ENCODE results near the gene MYLK3. TPM values are rescaled to one million over a fixed set of nuclear protein-coding genes. Genes with fewer than 3 reads are reported as not detected.
"Not testable (repeated sequence)": the region's sequence is repeated elsewhere in the genome, so short reads cannot be mapped to it uniquely, and the experiment has no call there.

Gene MYLK3
- polyA plus RNA-seq (ENCODE audit: insufficient read length in 4 of 4) = 1 to 10 TPM in 2 of 4 donors, under 1 TPM in 2; 0.59 to 1.1 (median 1.0) TPM

- no peak for DNase-seq (ENCODE audit: low read depth in 4 of 4, low spot score in 2 of 4)
Observed at GRCh38 chr16:46747777-46748651, at the start of gene MYLK3. Gene MYLK3, minus strand, starts transcription at chr16:46748344. Its CDS starts 151 bp downstream, at chr16:46748193.

- no peak for DNase-seq (ENCODE audit: low read depth in 4 of 4, low spot score in 2 of 4)
Observed at GRCh38 chr16:46797501-46797900, 49.4 kb upstream of the MYLK3 start.

DNA sequence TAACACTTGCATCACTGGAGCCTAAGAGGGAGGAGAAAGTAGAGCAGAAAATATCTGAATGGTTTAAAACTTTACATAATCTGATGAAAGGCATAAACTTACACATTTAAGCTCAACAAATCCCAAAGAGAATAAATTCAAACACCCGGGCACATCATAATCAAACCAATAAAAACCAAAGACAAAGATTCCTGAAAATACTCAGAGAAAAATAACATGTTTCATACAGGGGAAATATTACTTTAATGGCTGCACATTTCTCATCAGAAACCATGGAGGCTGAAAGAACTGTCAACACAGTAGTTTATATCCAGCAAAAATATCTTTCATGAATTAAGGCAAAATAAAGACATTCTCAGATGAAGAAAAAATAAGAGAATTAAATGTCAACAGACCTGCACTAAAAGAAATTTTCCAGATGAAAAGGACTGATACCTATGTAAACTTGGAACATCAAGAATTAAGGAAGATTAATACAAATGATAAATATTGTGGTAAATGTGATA is 48.7 kb upstream of the MYLK3 start:
- no peak for DNase-seq (ENCODE audit: low read depth in 4 of 4, low spot score in 2 of 4)

DNA sequence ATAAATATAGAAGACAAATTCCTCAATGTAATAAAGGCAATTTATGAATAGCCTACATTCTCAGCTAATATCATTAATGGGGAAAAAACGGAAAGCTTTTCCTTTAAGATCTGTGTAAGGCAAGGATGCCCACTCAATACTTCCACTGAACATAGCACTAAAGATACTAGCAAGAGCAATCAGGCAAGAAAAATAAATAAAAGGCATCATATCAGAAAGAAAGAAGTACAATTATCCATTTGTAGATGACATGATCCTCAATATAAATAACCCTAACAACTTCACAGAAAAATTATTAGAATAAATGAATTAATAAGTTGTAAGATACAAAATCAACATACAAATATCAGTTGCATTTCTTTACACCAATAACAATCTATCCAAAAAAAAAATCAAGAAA is 45.7 kb upstream of the MYLK3 start:
- no peak for DNase-seq (ENCODE audit: low read depth in 4 of 4, low spot score in 2 of 4)

DNA sequence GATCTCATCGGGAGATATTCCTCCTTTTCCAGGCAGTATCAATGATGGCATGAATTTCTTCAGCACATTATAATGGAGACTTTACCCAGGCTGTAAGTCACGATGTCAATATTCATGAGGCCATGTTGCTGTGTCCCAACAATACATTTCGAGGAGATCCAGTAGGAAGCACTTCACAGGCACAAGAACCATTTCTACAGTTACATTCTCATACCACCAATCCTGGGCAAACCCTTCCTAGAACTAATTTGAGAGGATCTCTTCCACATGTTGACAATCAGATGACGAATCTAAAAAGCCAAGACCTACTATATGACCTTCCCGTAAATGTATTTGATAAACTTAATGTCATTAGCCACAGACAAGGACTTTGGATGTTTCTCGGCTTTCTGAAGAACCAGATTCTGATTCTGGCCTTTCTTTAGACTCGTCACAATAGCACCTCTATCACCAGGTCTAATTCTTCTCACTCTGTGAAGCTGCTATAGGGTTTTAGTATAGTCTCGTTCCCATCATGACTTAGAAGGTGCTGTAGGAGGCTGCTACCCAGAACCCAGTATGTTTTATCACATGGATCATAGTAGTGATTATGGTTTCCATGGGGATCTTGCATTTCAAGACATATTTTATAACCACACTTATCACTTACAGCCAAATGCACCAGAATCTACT is 42.6 kb upstream of the MYLK3 start:
- DNase-seq (ENCODE audit: low read depth in 4 of 4, low spot score in 2 of 4) = no peak

- peak in 1 of 4 donors; percentile 18 for DNase-seq (ENCODE audit: low read depth in 4 of 4, low spot score in 2 of 4)
Observed at GRCh38 chr16:46789499-46790414, 41.6 kb upstream of the MYLK3 start.

- no peak for DNase-seq (ENCODE audit: low read depth in 4 of 4, low spot score in 2 of 4)
Observed at GRCh38 chr16:46788891-46789474, 40.8 kb upstream of the MYLK3 start.

- no peak for DNase-seq (ENCODE audit: low read depth in 4 of 4, low spot score in 2 of 4)
Observed at GRCh38 chr16:46787909-46788308, 39.8 kb upstream of the MYLK3 start.

GRCh38 chr16:46785076-46785845 is 37.1 kb upstream of the MYLK3 start:
- DNase-seq (ENCODE audit: low read depth in 4 of 4, low spot score in 2 of 4) = no peak

GRCh38 chr16:46784569-46784968 is 36.4 kb upstream of the MYLK3 start:
- not testable (repeated sequence) for DNase-seq (ENCODE audit: low read depth in 4 of 4, low spot score in 2 of 4)

DNA sequence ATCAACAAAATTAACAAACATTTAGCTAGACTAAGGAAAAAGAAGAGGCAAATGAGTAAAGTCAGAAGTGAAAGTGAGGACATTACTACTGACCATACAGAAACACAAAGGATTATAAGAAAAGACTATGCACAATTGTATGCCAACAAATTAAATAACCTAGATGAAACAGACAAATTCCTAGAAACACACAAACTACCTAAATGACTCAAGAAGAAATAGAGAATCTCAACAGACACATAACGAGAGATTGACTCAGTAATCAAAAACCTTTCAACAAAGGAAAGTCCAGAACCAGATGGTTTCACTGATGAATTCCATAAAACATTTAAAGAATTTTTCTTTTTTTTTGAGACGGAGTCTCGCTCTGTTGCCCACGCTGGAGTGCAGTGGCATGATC is 35.7 kb upstream of the MYLK3 start:
- no peak for DNase-seq (ENCODE audit: low read depth in 4 of 4, low spot score in 2 of 4)

DNA sequence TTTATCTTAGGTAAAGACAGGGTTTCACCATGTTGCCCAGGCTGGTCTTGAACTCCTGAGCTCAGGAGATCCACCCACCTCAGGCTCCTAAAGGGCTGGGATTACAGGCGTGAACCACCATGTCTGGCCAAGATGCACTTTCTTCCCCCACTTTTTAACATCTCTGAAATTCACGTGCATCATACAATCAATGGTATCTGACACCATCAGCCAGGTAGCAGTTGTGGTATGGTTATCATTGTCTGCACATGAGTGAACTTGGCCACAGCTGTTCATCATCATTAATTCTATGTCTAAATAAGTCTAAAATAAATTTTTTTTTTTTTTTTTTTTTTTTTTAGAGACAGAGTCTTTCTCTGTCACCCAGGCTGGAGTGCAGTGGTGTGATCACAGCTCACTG is 34.2 kb upstream of the MYLK3 start:
- no peak for DNase-seq (ENCODE audit: low read depth in 4 of 4, low spot score in 2 of 4)

- DNase-seq (ENCODE audit: low read depth in 4 of 4, low spot score in 2 of 4) = no peak
Observed at GRCh38 chr16:46777804-46778203, 29.7 kb upstream of the MYLK3 start.

GRCh38 chr16:46775214-46775613 is 27.1 kb upstream of the MYLK3 start:
- no peak for DNase-seq (ENCODE audit: low read depth in 4 of 4, low spot score in 2 of 4)

DNA sequence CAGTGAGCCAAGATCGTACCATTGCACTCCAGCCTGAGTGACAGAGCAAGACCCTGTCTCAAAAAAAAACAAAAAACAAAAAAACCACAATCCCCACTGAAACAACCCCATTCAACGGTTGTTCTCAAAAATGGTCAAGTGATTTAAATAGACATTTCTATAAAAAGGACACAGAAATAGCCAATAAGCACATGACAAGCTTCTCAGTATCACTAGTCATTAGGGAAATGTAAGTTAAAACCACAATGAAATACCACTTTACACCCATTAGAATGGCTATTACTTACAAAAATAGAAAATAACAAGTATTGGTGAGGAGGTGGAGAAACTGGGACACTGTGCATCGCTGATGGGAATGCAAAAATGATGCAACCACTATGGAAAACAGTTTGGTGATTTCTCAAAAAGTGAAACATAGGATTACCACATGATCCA is 26.6 kb upstream of the MYLK3 start:
- DNase-seq (ENCODE audit: low read depth in 4 of 4, low spot score in 2 of 4) = no peak

DNA sequence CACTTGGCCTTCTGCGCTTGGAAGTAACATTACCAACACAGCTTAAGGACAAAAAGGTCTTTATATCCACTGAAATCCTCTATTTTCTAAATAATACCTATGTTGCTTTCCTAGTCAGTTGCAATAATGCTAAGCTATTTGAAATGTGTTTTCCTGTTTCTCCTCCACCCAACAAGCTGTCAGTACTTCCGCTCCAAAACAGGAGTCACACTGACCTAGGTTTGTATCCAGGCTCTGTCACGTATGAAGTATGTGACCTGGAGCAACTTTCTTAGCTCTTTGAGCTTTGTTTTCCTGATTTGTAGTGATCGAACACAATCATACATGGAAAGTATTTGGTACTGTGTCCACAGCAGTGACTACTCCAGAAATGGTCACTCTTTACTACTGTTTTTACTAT is 24.3 kb upstream of the MYLK3 start:
- DNase-seq (ENCODE audit: low read depth in 4 of 4, low spot score in 2 of 4) = no peak

GRCh38 chr16:46768809-46769208 is 20.7 kb upstream of the MYLK3 start:
- DNase-seq (ENCODE audit: low read depth in 4 of 4, low spot score in 2 of 4) = no peak

DNA sequence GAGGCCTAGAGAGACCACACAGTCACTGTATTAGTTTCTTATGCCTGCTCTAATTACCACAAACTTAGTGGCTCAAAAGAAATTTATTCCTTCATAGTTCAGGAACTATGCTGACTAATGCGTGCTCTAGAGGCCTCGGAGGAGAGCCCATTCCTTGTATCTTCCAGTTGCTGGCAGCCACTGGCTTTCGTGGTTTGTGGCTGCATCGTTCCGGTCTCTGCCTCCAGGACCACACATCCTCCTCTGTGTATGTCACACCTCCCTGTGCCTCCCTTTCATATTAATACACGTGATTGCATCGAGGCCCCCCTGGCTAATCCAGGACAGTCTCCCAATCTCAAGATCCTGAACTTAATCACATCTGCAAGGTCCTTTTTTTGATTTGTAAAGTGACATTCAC is 16.9 kb upstream of the MYLK3 start:
- DNase-seq (ENCODE audit: low read depth in 4 of 4, low spot score in 2 of 4) = no peak

DNA sequence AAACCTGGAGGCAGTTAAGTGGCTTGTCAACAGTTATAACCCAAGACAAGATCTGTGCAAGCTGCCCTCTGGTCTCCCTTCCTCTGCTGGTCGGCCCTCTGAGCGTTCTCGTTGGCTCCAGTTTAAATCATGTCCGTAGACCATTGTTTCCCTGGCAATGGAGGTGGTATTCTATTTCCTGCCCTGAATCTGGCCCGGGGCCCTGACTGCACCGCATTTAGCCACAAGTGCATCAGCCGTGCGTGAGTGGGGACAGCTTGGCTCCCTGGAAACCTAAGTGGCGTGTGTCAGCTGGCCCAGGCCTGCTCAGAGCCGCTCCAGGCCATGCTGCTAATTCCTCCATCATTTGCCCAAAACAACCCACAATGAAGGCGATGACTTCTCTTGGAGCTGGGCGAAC is 15.0 kb upstream of the MYLK3 start:
- DNase-seq (ENCODE audit: low read depth in 4 of 4, low spot score in 2 of 4) = no peak

Measured in left renal cortex interstitium (tissue), 4 donors.